Dermis blood vessel endothelial cell (primary cell): ENCODE data around the gene LRMDA. TPM values are rescaled to one million over a fixed set of nuclear protein-coding genes. Genes with fewer than 3 reads are reported as not detected.
A peak's percentile ranks its signal among the peaks of the same experiment; 100 is the strongest.
"Not testable (repeated sequence)": the region's sequence is repeated elsewhere in the genome, so short reads cannot be mapped to it uniquely, and the experiment has no call there.

ENCODE experiments used
- DNase-seq: peaks from one replicate; pipeline ENCODE4 v3.0.0; 2010
- total RNA-seq: library from RNA; depleted of rRNA; stranded (reverse); fragments of >200 nt; gene quantifications from 2 replicates; pipeline ENCODE4 v1.2.3, GENCODE V29; 2014

LRMDA gene
- total RNA-seq, 1 donor from 2014 or later, result 27.4 TPM

- no peak for DNase-seq
These were observed 158.7 kb downstream of the LRMDA start for GRCh38 chr10:75589895-75590654.

- no peak for DNase-seq
These were observed 160.8 kb downstream of the LRMDA start for GRCh38 chr10:75592151-75592787.

- DNase-seq, result peak; percentile 2
These were observed 161.6 kb downstream of the LRMDA start for GRCh38 chr10:75592791-75593643.

- DNase-seq, result no peak
These were observed 162.5 kb downstream of the LRMDA start for GRCh38 chr10:75593692-75594556.

GRCh38 chr10:75596930-75597620 is 165.7 kb downstream of the LRMDA start:
- no peak for DNase-seq

GRCh38 chr10:75597773-75598440 is 166.5 kb downstream of the LRMDA start:
- DNase-seq, result no peak

GRCh38 chr10:75598998-75599397 is 167.6 kb downstream of the LRMDA start:
- no peak for DNase-seq

GRCh38 chr10:75599875-75600648 is 168.6 kb downstream of the LRMDA start:
- DNase-seq, result no peak

- DNase-seq, result no peak
These were observed 169.4 kb downstream of the LRMDA start for GRCh38 chr10:75600833-75601232.

- DNase-seq, result no peak
These were observed 170.9 kb downstream of the LRMDA start for GRCh38 chr10:75602341-75602740.

- DNase-seq, result no peak
These were observed 173.7 kb downstream of the LRMDA start for GRCh38 chr10:75605096-75605495.

- not testable (repeated sequence) for DNase-seq
These were observed 174.4 kb downstream of the LRMDA start for GRCh38 chr10:75605795-75606194.

GRCh38 chr10:75606203-75606779 is 174.9 kb downstream of the LRMDA start:
- no peak for DNase-seq

- no peak for DNase-seq
These were observed 176.2 kb downstream of the LRMDA start for GRCh38 chr10:75607576-75607975.

GRCh38 chr10:75610183-75610582 is 178.8 kb downstream of the LRMDA start:
- DNase-seq, result no peak

GRCh38 chr10:75611172-75611992 is 180.0 kb downstream of the LRMDA start:
- DNase-seq, result no peak

GRCh38 chr10:75611993-75612372 is 180.6 kb downstream of the LRMDA start:
- DNase-seq, result no peak

GRCh38 chr10:75612904-75613684 is 181.7 kb downstream of the LRMDA start:
- DNase-seq, result no peak
